IMR-90 (cell line): Measurements from ENCODE around the gene CNFN. TPM values are rescaled to one million over a fixed set of nuclear protein-coding genes. Genes with fewer than 3 reads are reported as not detected.

ENCODE experiments used
- ATAC-seq: fragments of 200-7000 bp; cut with Tn5 transposase; 2 replicates; pipeline ENCODE4 v1.9.1; 2020; ENCODE audit warnings: low read depth, mild to moderate bottlenecking, moderate library complexity
- BruUV-seq: library from RNA; stranded (reverse); fragments of 400-500 nt; replicated peaks from 2 replicates; lab custom pipeline; 2021; lab: Mats Ljungman, UMichigan
- CTCF ChIA-PET: fragments of 300-600 bp; formaldehyde crosslinking; extraction: SDS; loops from one replicate; lab custom pipeline; 2021; ENCODE audit warnings: antibody characterized with exemption; lab: Yijun Ruan, JAX
- POLR2A ChIA-PET: fragments of 300-600 bp; sonication (Branson Sonifier 250); formaldehyde crosslinking; loops from one replicate; lab custom pipeline; 2022; ENCODE audit warnings: antibody characterized with exemption; ENCODE audit not compliant: unreplicated experiment; lab: Charles Lee
- DNase-seq: peaks from one replicate; pipeline ENCODE4 v3.0.0; 2013
- H2AFZ ChIP-seq: replicated peaks from 2 replicates; pipeline ENCODE3; 2013; ENCODE audit warnings: low read length, mild to moderate bottlenecking; ENCODE audit not compliant: poor library complexity
- H2AK5ac ChIP-seq: 2 replicates; pipeline ENCODE4 v1.6.1; 2013; ENCODE audit warnings: low read depth, low read length, inconsistent platforms
- H2AK9ac ChIP-seq: replicated peaks from 2 replicates; pipeline ENCODE3; 2013; ENCODE audit warnings: mild to moderate bottlenecking, low read depth, low read length, moderate library complexity; ENCODE audit not compliant: poor library complexity
- H2BK120ac ChIP-seq: 2 replicates; pipeline ENCODE4 v1.6.1; 2013; ENCODE audit warnings: low read depth, low read length, inconsistent platforms
- H2BK15ac ChIP-seq: 3 replicates; pipeline ENCODE4 v1.6.1; 2013; ENCODE audit warnings: low read depth, low read length, inconsistent platforms
- H2BK20ac ChIP-seq: 2 replicates; pipeline ENCODE4 v1.6.1; 2013; ENCODE audit warnings: low read depth, mild to moderate bottlenecking, inconsistent platforms, low read length, moderate library complexity
- H2BK5ac ChIP-seq: 2 replicates; pipeline ENCODE4 v1.6.1; 2013; ENCODE audit warnings: mild to moderate bottlenecking, low read depth, low read length, inconsistent platforms; ENCODE audit not compliant: poor library complexity, severe bottlenecking
- H3K14ac ChIP-seq: replicated peaks from 2 replicates; pipeline ENCODE4 v1.6.1; 2013; ENCODE audit warnings: low read depth, low read length, inconsistent platforms
- H3K18ac ChIP-seq: 2 replicates; pipeline ENCODE4 v1.6.1; 2013; ENCODE audit warnings: low read depth, low read length, control low read depth
- H3K23ac ChIP-seq: 2 replicates; pipeline ENCODE4 v1.6.1; 2013; ENCODE audit warnings: low read depth, low read length, inconsistent platforms
- H3K27ac ChIP-seq: 2 replicates; pipeline ENCODE4 v1.5.1; 2013; ENCODE audit warnings: mild to moderate bottlenecking, control low read depth, low read length; ENCODE audit not compliant: insufficient read depth
- H3K27me3 ChIP-seq: 2 replicates; pipeline ENCODE4 v1.6.1; 2013; ENCODE audit warnings: low read length; ENCODE audit not compliant: control insufficient read depth, insufficient read depth
- H3K36me3 ChIP-seq: 2 replicates; pipeline ENCODE4 v1.6.1; 2013; ENCODE audit warnings: low read length, mixed read lengths; ENCODE audit not compliant: control insufficient read depth, insufficient read depth
- H3K4ac ChIP-seq: 2 replicates; pipeline ENCODE4 v1.6.1; 2013; ENCODE audit warnings: low read depth, low read length, inconsistent platforms
- H3K4me1 ChIP-seq: 2 replicates; pipeline ENCODE4 v1.6.1; 2013; ENCODE audit warnings: low read length, mixed read lengths; ENCODE audit not compliant: control insufficient read depth, insufficient read depth
- H3K4me2 ChIP-seq: 2 replicates; pipeline ENCODE4 v1.6.1; 2013; ENCODE audit warnings: low read depth, mild to moderate bottlenecking, control low read depth, low read length, moderate library complexity
- H3K4me3 ChIP-seq: 2 replicates; pipeline ENCODE4 v1.5.1; 2013; ENCODE audit warnings: low read depth, mild to moderate bottlenecking, control low read depth, low read length, moderate library complexity; ENCODE audit not compliant: insufficient read depth
- H3K56ac ChIP-seq: 2 replicates; pipeline ENCODE4 v1.6.1; 2013; ENCODE audit warnings: low read length, inconsistent platforms; ENCODE audit not compliant: insufficient read depth; ENCODE audit errors: extremely low read depth
- H3K79me1 ChIP-seq, 2 experiments: 2 replicates each; pipeline ENCODE4 v1.6.1; 2013; ENCODE audit warnings: low read length in 2 of 2, inconsistent platforms in 1 of 2, low read depth in 1 of 2
- H3K9ac ChIP-seq: 2 replicates; pipeline ENCODE4 v1.6.1; 2013; ENCODE audit warnings: low read depth, low read length, control low read depth
- H3K9me1 ChIP-seq: 2 replicates; pipeline ENCODE4 v1.6.1; 2013; ENCODE audit warnings: low read length, inconsistent platforms; ENCODE audit not compliant: insufficient read depth
- H3K9me3 ChIP-seq: 2 replicates; pipeline ENCODE4 v1.6.1; 2013; ENCODE audit warnings: low read length; ENCODE audit not compliant: control insufficient read depth, insufficient read depth
- H4K20me1 ChIP-seq: 2 replicates; pipeline ENCODE4 v1.6.1; 2013; ENCODE audit warnings: low read length, inconsistent platforms; ENCODE audit not compliant: insufficient read depth
- H4K5ac ChIP-seq: 2 replicates; pipeline ENCODE4 v1.6.1; 2013; ENCODE audit warnings: mild to moderate bottlenecking, low read depth, low read length, control low read depth
- H4K8ac ChIP-seq, 2 experiments: 2 replicates each; pipeline ENCODE4 v1.6.1; 2013; ENCODE audit warnings: low read depth in 2 of 2, low read length in 2 of 2, control low read depth in 1 of 2, inconsistent platforms in 1 of 2
- H4K91ac ChIP-seq: 2 replicates; pipeline ENCODE4 v1.6.1; 2013; ENCODE audit warnings: low read depth, low read length, inconsistent platforms; ENCODE audit not compliant: insufficient read depth
- WGBS, 2 experiments: methylation state at CpG; one replicate each; pipeline versions ENCODE4 v1.1.5 to v1.1.7; 2013; ENCODE audit warnings: missing lambda C conversion rate in 2 of 2; ENCODE audit not compliant: insufficient read length in 1 of 2; ENCODE audit errors: extremely low coverage in 2 of 2; 5-methylcytosine and 5-hydroxymethylcytosine counted together
- dilution Hi-C: fragments of 300-500 bp; cut with HindIII; formaldehyde crosslinking; loops from one replicate; pipeline ENCODE4 v1.14.3; 2018; ENCODE audit warnings: low sequenced_read_pairs; ENCODE audit not compliant: unreplicated experiment
- in situ Hi-C: fragments of 300-500 bp; cut with MboI; formaldehyde crosslinking; loops from 3 replicates; pipeline ENCODE4 v1.14.3; 2019; ENCODE audit warnings: low sequenced_read_pairs, inconsistent platforms, mixed read lengths
- intact Hi-C: fragments of 100-400 bp; cut with micrococcal nuclease; formaldehyde crosslinking; loops from 2 replicates; pipeline ENCODE4 v1.10.0; 2022
- polyA plus RNA-seq, 3 experiments: library from polyadenylated mRNA; depleted of rRNA; stranded (reverse); fragments of >200 nt; gene quantifications; 2 replicates each; pipeline ENCODE4 v1.2.3, GENCODE V29; 2012; ENCODE audit warnings: low replicate concordance in 1 of 3
- total RNA-seq: library from RNA; depleted of rRNA; stranded (reverse); fragments of >200 nt; gene quantifications from 2 replicates; pipeline ENCODE4 v1.2.3, GENCODE V29; 2012
- TF ChIP-seq, protein P1 (sequence below): fragments of 150-350 bp; IDR thresholded peaks from 2 replicates; pipeline ENCODE4 v1.6.1; 2016; ENCODE audit warnings: low read depth, mild to moderate bottlenecking, low read length, moderate library complexity, borderline replicate concordance
- TF ChIP-seq, protein P2 (sequence below): conservative IDR thresholded peaks from 2 replicates; pipeline ENCODE4 v1.5.1; 2012; ENCODE audit warnings: mild to moderate bottlenecking, low read depth, low read length, improper control_type of control experiment

Gene CNFN
- total and polyA plus RNA-seq, 2 of the 4 experiments (the other 2 are of a cell fraction) = 1.2 TPM; not detected in 1

DNA sequence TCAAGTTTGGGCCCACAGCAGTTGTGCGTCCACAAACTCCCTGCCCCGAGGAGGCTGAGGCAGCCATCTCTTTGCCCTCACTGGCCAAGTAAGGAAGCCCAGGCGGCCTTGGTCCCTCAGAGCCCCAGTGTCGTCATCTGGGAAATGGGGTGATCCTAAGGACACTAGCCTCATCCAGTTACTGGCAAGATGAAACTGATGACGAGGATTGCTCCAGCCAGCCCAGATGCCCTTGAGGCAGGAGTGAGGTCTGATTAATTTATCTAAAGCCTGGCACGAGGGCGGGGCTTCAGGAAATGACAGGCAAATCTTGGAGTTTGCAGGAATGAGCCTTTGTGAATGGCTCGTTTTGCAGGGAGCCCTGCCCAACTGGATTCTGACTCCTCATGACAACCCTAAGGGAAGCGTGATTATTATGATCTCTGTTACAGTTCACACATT, 31.5 kb upstream of the CNFN start:
- 83% methylated on average over 1 of the region's 9 CpGs; no CpG with 5 or more reads in 1 of the 2 experiments for WGBS, 2 experiments
- Histone ChIP-seq H2BK20ac (no peak overlapping the region), H3K36me3 (no peaks in the 10 kb centered on the region), H3K4me2 (no peak overlapping the region), H3K9me1 (peaks cover 11% of the 10 kb centered on the region), H2BK15ac (no peak overlapping the region), H4K8ac (no peak overlapping the region), H2AK9ac (no peak overlapping the region), H3K56ac (no peak overlapping the region), H2BK120ac (no peak overlapping the region), H3K9ac (no peak overlapping the region), H3K4ac (no peak overlapping the region), H4K5ac (no peak overlapping the region), H2AK5ac (no peak overlapping the region), H2AFZ (no peak overlapping the region), H3K79me1 (peaks cover 4 to 19% of the 10 kb centered on the region in 2 experiments; a peak in 2 of 4 replicates), H3K18ac (no peak overlapping the region), H3K23ac (no peak overlapping the region), H3K27me3 (no peaks in the 10 kb centered on the region), H2BK5ac (no peak overlapping the region), H4K91ac (no peak overlapping the region), H3K4me1 (peaks cover 9% of the 10 kb centered on the region), H3K4me3 (no peak overlapping the region), H3K14ac (no peak overlapping the region), H4K20me1 (peaks cover 11% of the 10 kb centered on the region; the same call in 1 of the 2 replicates), H3K27ac (no peak overlapping the region), H3K9me3 (no peaks in the 10 kb centered on the region)
- ChIA-PET CTCF (no interaction called here), POLR2A (no interaction called here)
- TF ChIP-seq, protein P1, sequence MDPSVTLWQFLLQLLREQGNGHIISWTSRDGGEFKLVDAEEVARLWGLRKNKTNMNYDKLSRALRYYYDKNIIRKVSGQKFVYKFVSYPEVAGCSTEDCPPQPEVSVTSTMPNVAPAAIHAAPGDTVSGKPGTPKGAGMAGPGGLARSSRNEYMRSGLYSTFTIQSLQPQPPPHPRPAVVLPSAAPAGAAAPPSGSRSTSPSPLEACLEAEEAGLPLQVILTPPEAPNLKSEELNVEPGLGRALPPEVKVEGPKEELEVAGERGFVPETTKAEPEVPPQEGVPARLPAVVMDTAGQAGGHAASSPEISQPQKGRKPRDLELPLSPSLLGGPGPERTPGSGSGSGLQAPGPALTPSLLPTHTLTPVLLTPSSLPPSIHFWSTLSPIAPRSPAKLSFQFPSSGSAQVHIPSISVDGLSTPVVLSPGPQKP = no peak
- TF ChIP-seq, protein P2, sequence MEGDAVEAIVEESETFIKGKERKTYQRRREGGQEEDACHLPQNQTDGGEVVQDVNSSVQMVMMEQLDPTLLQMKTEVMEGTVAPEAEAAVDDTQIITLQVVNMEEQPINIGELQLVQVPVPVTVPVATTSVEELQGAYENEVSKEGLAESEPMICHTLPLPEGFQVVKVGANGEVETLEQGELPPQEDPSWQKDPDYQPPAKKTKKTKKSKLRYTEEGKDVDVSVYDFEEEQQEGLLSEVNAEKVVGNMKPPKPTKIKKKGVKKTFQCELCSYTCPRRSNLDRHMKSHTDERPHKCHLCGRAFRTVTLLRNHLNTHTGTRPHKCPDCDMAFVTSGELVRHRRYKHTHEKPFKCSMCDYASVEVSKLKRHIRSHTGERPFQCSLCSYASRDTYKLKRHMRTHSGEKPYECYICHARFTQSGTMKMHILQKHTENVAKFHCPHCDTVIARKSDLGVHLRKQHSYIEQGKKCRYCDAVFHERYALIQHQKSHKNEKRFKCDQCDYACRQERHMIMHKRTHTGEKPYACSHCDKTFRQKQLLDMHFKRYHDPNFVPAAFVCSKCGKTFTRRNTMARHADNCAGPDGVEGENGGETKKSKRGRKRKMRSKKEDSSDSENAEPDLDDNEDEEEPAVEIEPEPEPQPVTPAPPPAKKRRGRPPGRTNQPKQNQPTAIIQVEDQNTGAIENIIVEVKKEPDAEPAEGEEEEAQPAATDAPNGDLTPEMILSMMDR = no peak
- in situ Hi-C loops = no loop called here
- dilution Hi-C loops = no loop called here
- DNase-seq = no peak
- no peak for ATAC-seq
- no TSS peak for BruUV-seq
- intact Hi-C loops = no loop called here
